HepG2 (cell line): ENCODE measurements around the gene CKLF. TPM values are rescaled to one million over a fixed set of nuclear protein-coding genes. Genes with fewer than 3 reads are reported as not detected.

Source experiments
- ARID4A ChIP-seq: sonication (generic); formaldehyde crosslinking; IDR thresholded peaks from 2 replicates; pipeline ENCODE4 v1.5.0; 2020; ENCODE audit warnings: mild to moderate bottlenecking, missing genetic modification reagents, borderline replicate concordance
- ARID5B ChIP-seq: IDR thresholded peaks from 2 replicates; pipeline ENCODE4 v1.4.0; 2020; ENCODE audit warnings: mild to moderate bottlenecking, missing genetic modification reagents
- ATF4 ChIP-seq, 2 experiments: fragments of 450-650 bp in 1 of 2; sonication (generic) in 1 of 2; formaldehyde crosslinking; IDR thresholded peaks; 2 replicates each; pipeline versions ENCODE4 v1.5.0 to v1.8.0; 2020 to 2022; ENCODE audit warnings: mild to moderate bottlenecking in 1 of 2, missing genetic modification reagents in 1 of 2
- CEBPZ ChIP-seq: IDR thresholded peaks from 2 replicates; pipeline ENCODE4 v1.6.1; 2012; ENCODE audit warnings: low read length, improper control_type of control experiment
- CHD4 ChIP-seq: fragments of 200-600 bp; sonication (generic); IDR thresholded peaks from 2 replicates; pipeline ENCODE4 v1.7.0; 2017; ENCODE audit warnings: mild to moderate bottlenecking, low read length, borderline replicate concordance
- DMTF1 ChIP-seq: sonication (generic); formaldehyde crosslinking; IDR thresholded peaks from 2 replicates; pipeline ENCODE4 v1.4.0; 2020; ENCODE audit warnings: mild to moderate bottlenecking, missing genetic modification reagents
- HOXA3 ChIP-seq: sonication (generic); formaldehyde crosslinking; IDR thresholded peaks from 2 replicates; pipeline ENCODE4 v1.5.0; 2020; ENCODE audit warnings: missing genetic modification reagents
- MBNL3 ChIP-seq: fragments of 250-450 bp; sonication (Bioruptor Pico); conservative IDR thresholded peaks from 2 replicates; pipeline ENCODE4 v1.8.0; 2022; ENCODE audit warnings: mild to moderate bottlenecking, inconsistent platforms
- NCOA5 ChIP-seq: sonication (generic); formaldehyde crosslinking; IDR thresholded peaks from 2 replicates; pipeline ENCODE4 v1.4.0; 2020; ENCODE audit warnings: missing genetic modification reagents
- NFE2L2 ChIP-seq: fragments of 150-350 bp; IDR thresholded peaks from 2 replicates; pipeline ENCODE4 v1.6.1; 2014; ENCODE audit warnings: low read length
- ZNF768 ChIP-seq: sonication (generic); formaldehyde crosslinking; IDR thresholded peaks from 2 replicates; pipeline ENCODE4 v1.4.0; 2020; ENCODE audit warnings: missing genetic modification reagents
- polyA plus RNA-seq, 8 experiments: library from polyadenylated mRNA; depleted of rRNA in 3 of 8; stranded (reverse) in 7 of 8; unstranded in 1 of 8; fragments of >200 nt; fragmentation: Illumina TruSeq in 4 of 8; extraction: Trizol in 4 of 8; gene quantifications; 2 replicates each; pipeline versions ENCODE4 v1.2.1 to v1.2.3, GENCODE V29; 2011 to 2016; ENCODE audit warnings: low read depth in 4 of 8, missing spikeins in 1 of 8, mixed read lengths in 1 of 8; ENCODE audit not compliant: insufficient read depth in 1 of 8
- total RNA-seq, 5 experiments: library from RNA; depleted of rRNA; stranded (reverse); fragments of >200 nt; fragmentation: Illumina TruSeq; extraction: Trizol; gene quantifications; 2 replicates each; pipeline ENCODE4 v1.2.3, GENCODE V29; 2016; ENCODE audit warnings: low read depth in 1 of 5

CKLF gene
- total and polyA plus RNA-seq, 2 of the 13 experiments (the other 11 are each of a cell fraction or from before 2014, with no cell fraction given) = 120 to 167 TPM

- TF ChIP-seq ZNF768 (CRISPR knock-in tag) (peak; percentile 92), NFE2L2 (no peak), ARID5B (CRISPR knock-in tag) (peak; percentile 60), ARID4A (CRISPR knock-in tag) (peak; percentile 92), HOXA3 (CRISPR knock-in tag) (peak; percentile 91), CHD4 (no peak), DMTF1 (CRISPR knock-in tag) (peak; percentile 93; the same call in 1 of the 2 replicates), MBNL3 (CRISPR knock-in tag) (no peak), NCOA5 (CRISPR knock-in tag) (0 out of 2 replicates have a peak, but pooled peaks have one; percentile 51), ATF4 (CRISPR knock-in tag; IDR thresholded peaks at IDR 0.05) (peak in 1 of 2 experiments; percentile 92; a peak in 2 of 4 replicates), CEBPZ (no peak)
These were observed at the start of gene CKLF (continued) for GRCh38 chr16:66552286-66553177.
